HCT116 (cell line): ENCODE measurements around the gene SMR3B. TPM values are rescaled to one million over a fixed set of nuclear protein-coding genes. Genes with fewer than 3 reads are reported as not detected.

ENCODE experiments used
- ATAC-seq: fragments of 200-7000 bp; cut with Tn5 transposase; 2 replicates; pipeline ENCODE4 v1.9.1; 2020; ENCODE audit warnings: mild to moderate bottlenecking, moderate library complexity
- BruUV-seq: library from RNA; stranded (reverse); fragments of 400-500 nt; replicated peaks from 2 replicates; lab custom pipeline; 2021; lab: Mats Ljungman, UMichigan
- CTCF ChIA-PET: fragments of 300-600 bp; sonication (Branson Sonifier 250); formaldehyde crosslinking; loops from one replicate; lab custom pipeline; 2021; ENCODE audit warnings: antibody characterized with exemption; lab: Charles Lee
- POLR2A ChIA-PET: fragments of 300-600, 350-600 bp; sonication (Branson Sonifier 250); formaldehyde crosslinking; loops from one replicate; lab custom pipeline; 2021; ENCODE audit warnings: antibody characterized with exemption; lab: Charles Lee
- RAD21 ChIA-PET, 2 experiments: fragments of 300-600 bp; sonication (Branson Sonifier 250); formaldehyde crosslinking; loops; one replicate each; lab custom pipeline; 2023; ENCODE audit warnings: low total read pairs in 2 of 2; ENCODE audit not compliant: uncharacterized antibody in 2 of 2, unreplicated experiment in 2 of 2, low non-redundant PET in 1 of 2; lab: Charles Lee
- DNase-seq: peaks from one replicate; pipeline ENCODE4 v3.0.0-alpha.2; 2010; ENCODE audit warnings: low read depth, low spot score
- H2AFZ ChIP-seq: fragments of 200-600 bp; shearing (Covaris generic), sonication (generic); 2 replicates; pipeline ENCODE4 v1.6.1; 2017; ENCODE audit warnings: low read depth, mixed run types, mixed read lengths, antibody characterized with exemption, low read length; ENCODE audit not compliant: poor library complexity, severe bottlenecking
- H3K27ac ChIP-seq: 2 replicates; pipeline ENCODE4 v1.5.1; 2012; ENCODE audit warnings: low read depth, low read length
- H3K27me3 ChIP-seq: fragments of 200-600 bp; sonication (generic); 2 replicates; pipeline ENCODE4 v1.6.1; 2016; ENCODE audit warnings: mixed run types, low read length, mixed read lengths; ENCODE audit not compliant: insufficient read depth
- H3K36me3 ChIP-seq, 2 experiments: fragments of 200-500 bp in 1 of 2; fragments of 200-600 bp in 1 of 2; sonication (Bioruptor generic) in 1 of 2; sonication (generic) in 1 of 2; 2 replicates each; pipeline versions ENCODE4 v1.5.1 to v1.6.1; 2014 to 2016; ENCODE audit warnings: low read length in 2 of 2, inconsistent platforms in 1 of 2, mixed read lengths in 1 of 2, mixed run types in 1 of 2; ENCODE audit not compliant: insufficient read depth in 2 of 2, control insufficient read depth in 1 of 2
- H3K4me1 ChIP-seq, 2 experiments: fragments of 200-600 bp in 1 of 2; sonication (generic) in 1 of 2; 2 replicates each; pipeline versions ENCODE4 v1.5.1 to v1.6.1; 2012 to 2017; ENCODE audit warnings: low read length in 2 of 2, inconsistent platforms in 1 of 2, mild to moderate bottlenecking in 1 of 2, mixed read lengths in 1 of 2, mixed run types in 1 of 2, moderate library complexity in 1 of 2; ENCODE audit not compliant: insufficient read depth in 2 of 2, control insufficient read depth in 1 of 2
- H3K4me2 ChIP-seq: fragments of 200-600 bp; sonication (generic); 2 replicates; pipeline ENCODE4 v1.6.1; 2017; ENCODE audit warnings: mixed run types, low read length, mixed read lengths
- H3K4me3 ChIP-seq, 2 experiments: fragments of 200-600 bp in 1 of 2; sonication (generic) in 1 of 2; replicated peaks in 1 of 2; 2 replicates each; pipeline ENCODE4 v1.5.1; 2011 to 2016; ENCODE audit warnings: low read length in 2 of 2, control low read depth in 1 of 2, low read depth in 1 of 2, mild to moderate bottlenecking in 1 of 2, mixed read lengths in 1 of 2, mixed run types in 1 of 2
- H3K79me2 ChIP-seq: fragments of 200-600 bp; sonication (generic); 2 replicates; pipeline ENCODE4 v1.6.1; 2017; ENCODE audit warnings: mild to moderate bottlenecking, mixed run types, low read length, moderate library complexity, mixed read lengths; ENCODE audit not compliant: insufficient read depth
- H3K9ac ChIP-seq: fragments of 200-600 bp; sonication (generic); 2 replicates; pipeline ENCODE4 v1.6.1; 2016; ENCODE audit warnings: low read length, mixed read lengths
- H3K9me2 ChIP-seq: fragments of 200-600 bp; sonication (generic), shearing (Covaris generic); 2 replicates; pipeline ENCODE4 v1.6.1; 2017; ENCODE audit warnings: mixed run types, mild to moderate bottlenecking, moderate library complexity; ENCODE audit not compliant: insufficient read depth
- H3K9me3 ChIP-seq, 2 experiments: fragments of 200-500 bp in 1 of 2; fragments of 200-600 bp in 1 of 2; sonication (Bioruptor generic) in 1 of 2; sonication (generic) in 1 of 2; 2 replicates each; pipeline ENCODE4 v1.6.1; 2014 to 2017; ENCODE audit warnings: low read length in 2 of 2, mixed read lengths in 2 of 2, inconsistent platforms in 1 of 2, low read depth in 1 of 2, mild to moderate bottlenecking in 1 of 2, mixed run types in 1 of 2, moderate library complexity in 1 of 2; ENCODE audit not compliant: control insufficient read depth in 1 of 2, insufficient read depth in 1 of 2
- H4K20me1 ChIP-seq: fragments of 200-600 bp; sonication (generic), shearing (Covaris generic); 2 replicates; pipeline ENCODE4 v1.6.1; 2017; ENCODE audit warnings: mixed run types, mild to moderate bottlenecking, moderate library complexity; ENCODE audit not compliant: insufficient read depth
- CBX3 ChIP-seq: IDR thresholded peaks from 2 replicates; pipeline ENCODE4 v1.6.1; 2012; ENCODE audit warnings: low read depth
- CEBPB ChIP-seq: IDR thresholded peaks from 2 replicates; pipeline ENCODE4 v1.6.1; 2012; ENCODE audit warnings: low read depth
- ELF1 ChIP-seq: IDR thresholded peaks from 2 replicates; pipeline ENCODE4 v1.6.1; 2012; ENCODE audit warnings: low read depth, borderline replicate concordance
- EZH2 ChIP-seq: fragments of 200-600 bp; sonication (generic); IDR thresholded peaks from 2 replicates; pipeline ENCODE4 v1.6.1; 2017; ENCODE audit warnings: antibody characterized with exemption, mixed run types
- EZH2phosphoT487 ChIP-seq: fragments of 200-600 bp; IDR thresholded peaks from 2 replicates; pipeline ENCODE4 v1.6.1; 2018; ENCODE audit warnings: antibody characterized with exemption, borderline replicate concordance
- FOSL1 ChIP-seq: IDR thresholded peaks from 2 replicates; pipeline ENCODE4 v1.6.1; 2012; ENCODE audit warnings: low read depth
- JUND ChIP-seq: IDR thresholded peaks from 2 replicates; pipeline ENCODE4 v1.6.1; 2012
- POLR2A ChIP-seq: IDR thresholded peaks from 2 replicates; pipeline ENCODE4 v1.7.0; 2011; ENCODE audit warnings: borderline replicate concordance; ENCODE audit not compliant: insufficient read depth, insufficient read length; ENCODE audit errors: extremely low read depth
- POLR2AphosphoS5 ChIP-seq: IDR thresholded peaks from 2 replicates; pipeline ENCODE4 v1.6.1; 2011; ENCODE audit warnings: mild to moderate bottlenecking, low read depth, low read length, moderate library complexity
- RAD21 ChIP-seq: IDR thresholded peaks from 2 replicates; pipeline ENCODE4 v1.6.1; 2012; ENCODE audit warnings: low read depth, mild to moderate bottlenecking
- SIN3A ChIP-seq: IDR thresholded peaks from 2 replicates; pipeline ENCODE4 v1.6.1; 2012; ENCODE audit warnings: low read depth
- SP1 ChIP-seq: IDR thresholded peaks from 2 replicates; pipeline ENCODE4 v1.6.1; 2012; ENCODE audit warnings: low read depth
- YY1 ChIP-seq: IDR thresholded peaks from 2 replicates; pipeline ENCODE4 v1.6.1; 2011; ENCODE audit warnings: low read length, low read depth, moderate library complexity, mild to moderate bottlenecking; ENCODE audit not compliant: insufficient replicate concordance; ENCODE audit errors: extremely low read depth
- ZFX ChIP-seq: fragments of 450-650 bp; IDR thresholded peaks from 2 replicates; pipeline ENCODE4 v1.6.1; 2017
- intact Hi-C: fragments of 100-400 bp; cut with micrococcal nuclease; formaldehyde crosslinking; loops from 2 replicates; pipeline ENCODE4 v1.10.0; 2022
- total RNA-seq: library from RNA; stranded (reverse); gene quantifications from one replicate; pipeline ENCODE4 v1.2.1, GENCODE V29; 2021; ENCODE audit not compliant: unreplicated experiment
- TF ChIP-seq, protein P1 (sequence below): IDR thresholded peaks from 2 replicates; pipeline ENCODE4 v1.6.1; 2012
- TF ChIP-seq, protein P2 (sequence below): IDR thresholded peaks from 2 replicates; pipeline ENCODE4 v1.6.1; 2011; ENCODE audit warnings: mild to moderate bottlenecking, low read length, moderate library complexity; ENCODE audit not compliant: insufficient replicate concordance; ENCODE audit errors: extremely low read depth
- TF ChIP-seq, protein P3 (sequence below): IDR thresholded peaks from 2 replicates; pipeline ENCODE4 v1.6.1; 2012; ENCODE audit warnings: low read depth
- TF ChIP-seq, protein P4 (sequence below): IDR thresholded peaks from 2 replicates; pipeline ENCODE4 v1.6.1; 2012

The SMR3B gene
- total RNA-seq, 1 experiment from 2014 or later: not detected

DNA sequence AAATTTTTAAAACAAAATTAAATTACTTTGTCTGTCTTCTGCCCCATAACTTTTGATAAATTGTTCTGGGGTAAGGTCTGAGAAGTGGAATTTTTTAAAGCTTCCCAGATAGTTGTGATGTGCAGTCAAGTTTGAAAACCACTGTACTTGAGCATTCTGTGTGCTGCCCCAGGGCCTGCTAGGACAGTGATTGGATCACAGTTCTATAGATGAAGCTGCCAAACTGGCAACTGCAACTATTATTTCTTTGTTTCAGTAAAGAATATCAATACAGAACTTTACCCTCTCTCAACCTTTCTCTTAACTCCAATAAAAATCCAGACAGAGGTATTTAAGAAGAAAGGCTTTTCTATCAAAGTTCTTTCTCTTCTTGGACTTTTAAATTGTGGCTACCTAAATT lies 14.6 kb downstream of the SMR3B start, which contains the start of gene OPRPN:
Gene OPRPN, plus strand, starts transcription at position 361 of the 400 bp plus-strand sequence. CDS start 1,346 bp downstream, outside the sequence.
- Histone ChIP-seq H3K79me2 (no peaks in the 10 kb centered on the region), H4K20me1 (no peaks in the 10 kb centered on the region), H3K9me3 (no peaks in the 10 kb centered on the region), H3K9ac (no peak within 1 kb of the TSS), H3K27ac (no peak within 1 kb of the TSS), H2AFZ (no peak within 1 kb of the TSS), H3K27me3 (no peaks in the 10 kb centered on the region), H3K36me3 (no peaks in the 10 kb centered on the region), H3K4me3 (no peak within 1 kb of the TSS), H3K4me1 (no peaks in the 10 kb centered on the region), H3K4me2 (no peak within 1 kb of the TSS), H3K9me2 (no peaks in the 10 kb centered on the region)
- BruUV-seq: no TSS peak
- RAD21 ChIA-PET: no interaction called here
- intact Hi-C loops: no loop called here
- CTCF ChIA-PET: no interaction called here
- TF ChIP-seq ZFX (no peak), SIN3A (no peak), SP1 (no peak), FOSL1 (no peak), POLR2AphosphoS5 (no peak), ELF1 (no peak), YY1 (no peak), EZH2phosphoT487 (no peak), EZH2 (no peak), POLR2A (no peak), RAD21 (no peak), CEBPB (no peak), CBX3 (no peak), JUND (no peak)
- TF ChIP-seq, protein P1, sequence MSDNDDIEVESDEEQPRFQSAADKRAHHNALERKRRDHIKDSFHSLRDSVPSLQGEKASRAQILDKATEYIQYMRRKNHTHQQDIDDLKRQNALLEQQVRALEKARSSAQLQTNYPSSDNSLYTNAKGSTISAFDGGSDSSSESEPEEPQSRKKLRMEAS: no peak
- TF ChIP-seq, protein P2, sequence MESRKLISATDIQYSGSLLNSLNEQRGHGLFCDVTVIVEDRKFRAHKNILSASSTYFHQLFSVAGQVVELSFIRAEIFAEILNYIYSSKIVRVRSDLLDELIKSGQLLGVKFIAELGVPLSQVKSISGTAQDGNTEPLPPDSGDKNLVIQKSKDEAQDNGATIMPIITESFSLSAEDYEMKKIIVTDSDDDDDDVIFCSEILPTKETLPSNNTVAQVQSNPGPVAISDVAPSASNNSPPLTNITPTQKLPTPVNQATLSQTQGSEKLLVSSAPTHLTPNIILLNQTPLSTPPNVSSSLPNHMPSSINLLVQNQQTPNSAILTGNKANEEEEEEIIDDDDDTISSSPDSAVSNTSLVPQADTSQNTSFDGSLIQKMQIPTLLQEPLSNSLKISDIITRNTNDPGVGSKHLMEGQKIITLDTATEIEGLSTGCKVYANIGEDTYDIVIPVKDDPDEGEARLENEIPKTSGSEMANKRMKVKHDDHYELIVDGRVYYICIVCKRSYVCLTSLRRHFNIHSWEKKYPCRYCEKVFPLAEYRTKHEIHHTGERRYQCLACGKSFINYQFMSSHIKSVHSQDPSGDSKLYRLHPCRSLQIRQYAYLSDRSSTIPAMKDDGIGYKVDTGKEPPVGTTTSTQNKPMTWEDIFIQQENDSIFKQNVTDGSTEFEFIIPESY: no peak
- TF ChIP-seq, protein P3, sequence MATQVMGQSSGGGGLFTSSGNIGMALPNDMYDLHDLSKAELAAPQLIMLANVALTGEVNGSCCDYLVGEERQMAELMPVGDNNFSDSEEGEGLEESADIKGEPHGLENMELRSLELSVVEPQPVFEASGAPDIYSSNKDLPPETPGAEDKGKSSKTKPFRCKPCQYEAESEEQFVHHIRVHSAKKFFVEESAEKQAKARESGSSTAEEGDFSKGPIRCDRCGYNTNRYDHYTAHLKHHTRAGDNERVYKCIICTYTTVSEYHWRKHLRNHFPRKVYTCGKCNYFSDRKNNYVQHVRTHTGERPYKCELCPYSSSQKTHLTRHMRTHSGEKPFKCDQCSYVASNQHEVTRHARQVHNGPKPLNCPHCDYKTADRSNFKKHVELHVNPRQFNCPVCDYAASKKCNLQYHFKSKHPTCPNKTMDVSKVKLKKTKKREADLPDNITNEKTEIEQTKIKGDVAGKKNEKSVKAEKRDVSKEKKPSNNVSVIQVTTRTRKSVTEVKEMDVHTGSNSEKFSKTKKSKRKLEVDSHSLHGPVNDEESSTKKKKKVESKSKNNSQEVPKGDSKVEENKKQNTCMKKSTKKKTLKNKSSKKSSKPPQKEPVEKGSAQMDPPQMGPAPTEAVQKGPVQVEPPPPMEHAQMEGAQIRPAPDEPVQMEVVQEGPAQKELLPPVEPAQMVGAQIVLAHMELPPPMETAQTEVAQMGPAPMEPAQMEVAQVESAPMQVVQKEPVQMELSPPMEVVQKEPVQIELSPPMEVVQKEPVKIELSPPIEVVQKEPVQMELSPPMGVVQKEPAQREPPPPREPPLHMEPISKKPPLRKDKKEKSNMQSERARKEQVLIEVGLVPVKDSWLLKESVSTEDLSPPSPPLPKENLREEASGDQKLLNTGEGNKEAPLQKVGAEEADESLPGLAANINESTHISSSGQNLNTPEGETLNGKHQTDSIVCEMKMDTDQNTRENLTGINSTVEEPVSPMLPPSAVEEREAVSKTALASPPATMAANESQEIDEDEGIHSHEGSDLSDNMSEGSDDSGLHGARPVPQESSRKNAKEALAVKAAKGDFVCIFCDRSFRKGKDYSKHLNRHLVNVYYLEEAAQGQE: no peak
- TF ChIP-seq, protein P4, sequence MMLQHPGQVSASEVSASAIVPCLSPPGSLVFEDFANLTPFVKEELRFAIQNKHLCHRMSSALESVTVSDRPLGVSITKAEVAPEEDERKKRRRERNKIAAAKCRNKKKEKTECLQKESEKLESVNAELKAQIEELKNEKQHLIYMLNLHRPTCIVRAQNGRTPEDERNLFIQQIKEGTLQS: no peak
- no peak for ATAC-seq
- no peak for DNase-seq
- POLR2A ChIA-PET: no interaction called here
